ENCODE data around the gene RIPPLY3.

RIPPLY3 gene

DNA sequence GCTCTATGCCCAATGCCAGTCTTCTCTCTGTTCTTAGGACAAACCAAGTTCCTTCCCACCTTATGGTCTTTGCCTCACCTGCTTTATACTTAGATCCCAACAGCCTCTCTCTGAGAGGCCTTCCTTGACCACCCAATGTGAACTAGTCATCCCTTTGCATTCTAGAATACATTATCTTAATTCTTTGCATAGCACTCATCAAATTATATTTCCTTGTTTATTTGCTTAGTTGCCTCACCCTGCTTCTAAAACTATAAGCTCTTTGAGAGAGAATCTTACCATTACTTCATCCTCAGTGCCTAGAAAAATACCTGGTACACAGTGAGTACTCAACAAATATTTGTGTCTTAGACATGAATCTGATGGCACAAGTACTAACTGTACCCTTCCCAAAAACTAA, 58.3 kb downstream of the RIPPLY3 start:
- no peak for DNase-seq

DNA sequence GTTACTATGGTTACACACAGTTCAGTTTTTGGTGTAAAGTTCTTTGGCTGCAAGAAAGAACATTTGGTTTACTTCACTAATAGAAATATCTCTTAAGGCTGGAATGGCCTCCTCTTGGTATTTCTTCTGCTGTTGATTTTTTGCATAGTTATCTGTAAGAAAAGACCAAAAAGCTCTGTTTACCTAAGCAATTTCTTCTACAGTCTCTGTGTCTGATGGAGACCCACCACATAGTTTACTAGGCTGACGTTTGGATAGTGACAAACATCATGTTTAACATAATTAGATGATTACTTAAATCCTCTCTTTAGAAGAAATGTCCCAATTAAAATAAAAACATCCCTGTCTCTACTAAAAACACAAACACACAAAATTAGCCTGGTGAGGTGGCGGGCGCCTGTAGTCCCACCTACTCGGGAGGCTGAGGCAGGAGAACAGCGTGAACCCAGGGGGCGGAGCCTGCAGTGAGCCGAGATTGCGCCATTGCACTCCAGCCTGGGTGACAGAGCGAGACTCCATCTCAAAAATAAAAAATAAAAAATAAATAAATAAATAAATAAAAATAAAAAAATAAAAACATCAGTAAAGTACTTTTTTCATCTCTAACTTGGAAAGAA, 59.2 kb downstream of the RIPPLY3 start:
- DNase-seq = no peak
